Nephron progenitor cell (in vitro differentiated cells): ENCODE data around the gene TEX38.

Source experiments
- DNase-seq: peaks from one replicate; pipeline ENCODE4 v3.0.0; 2021
- H3K27ac Mint-ChIP-seq: 2 replicates; pipeline ENCODE4 v1.8.0; 2021; ENCODE audit warnings: mild to moderate bottlenecking, moderate library complexity, mixed read lengths
- H3K27me3 Mint-ChIP-seq: 2 replicates; pipeline ENCODE4 v1.8.0; 2021; ENCODE audit warnings: mild to moderate bottlenecking, low read depth, mixed read lengths; ENCODE audit not compliant: poor library complexity
- H3K36me3 Mint-ChIP-seq: 2 replicates; pipeline ENCODE4 v1.8.0; 2021; ENCODE audit warnings: low read depth, mixed read lengths
- H3K4me1 Mint-ChIP-seq: 2 replicates; pipeline ENCODE4 v1.8.0; 2021; ENCODE audit warnings: mixed read lengths
- H3K4me3 Mint-ChIP-seq: 2 replicates; pipeline ENCODE4 v1.8.0; 2021; ENCODE audit warnings: mild to moderate bottlenecking, moderate library complexity, mixed read lengths
- H3K9me3 Mint-ChIP-seq: 2 replicates; pipeline ENCODE4 v1.8.0; 2021; ENCODE audit warnings: mild to moderate bottlenecking, moderate library complexity, mixed read lengths
- TF ChIP-seq, protein P1 (sequence below): fragments of 200-600 bp; sonication (generic); IDR thresholded peaks from 2 replicates; pipeline ENCODE4 v1.5.0; 2021; ENCODE audit warnings: antibody characterized with exemption

TEX38 gene

DNA sequence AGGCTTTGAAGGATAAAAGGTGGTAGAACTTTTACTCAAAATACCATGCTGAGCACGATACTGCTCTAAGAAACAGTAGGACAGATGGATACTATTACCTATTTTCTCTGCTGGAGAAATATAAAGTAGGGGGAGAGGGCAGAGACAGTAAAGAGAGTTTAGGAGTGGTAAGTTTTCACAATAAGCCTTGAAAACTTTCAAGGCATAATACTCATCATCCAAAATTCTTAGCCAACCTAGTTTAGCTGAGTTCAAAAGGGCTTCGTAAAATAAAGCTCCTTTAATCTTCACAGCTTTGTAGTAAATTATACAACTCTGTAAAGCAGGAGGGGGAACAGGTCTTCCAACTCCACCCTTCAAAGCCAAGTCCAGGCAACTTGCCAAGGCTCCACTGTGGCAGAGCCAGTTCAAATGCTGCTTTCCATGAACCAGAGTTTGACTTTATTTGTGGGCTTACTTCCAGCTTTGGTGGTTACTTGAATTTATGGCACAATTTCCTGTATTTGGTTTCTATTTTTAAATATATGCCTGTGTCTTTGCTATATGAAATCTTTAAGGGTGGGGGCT is 15.5 kb downstream of the TEX38 start:
- H3K9me3 Mint-ChIP-seq = no peaks in the 10 kb centered on the region
- no peaks in the 10 kb centered on the region for H3K27me3 Mint-ChIP-seq
- no peak overlapping the region for H3K4me3 Mint-ChIP-seq
- no peak overlapping the region for H3K27ac Mint-ChIP-seq
- H3K4me1 Mint-ChIP-seq = peaks cover 7% of the 10 kb centered on the region
- TF ChIP-seq, protein P1, sequence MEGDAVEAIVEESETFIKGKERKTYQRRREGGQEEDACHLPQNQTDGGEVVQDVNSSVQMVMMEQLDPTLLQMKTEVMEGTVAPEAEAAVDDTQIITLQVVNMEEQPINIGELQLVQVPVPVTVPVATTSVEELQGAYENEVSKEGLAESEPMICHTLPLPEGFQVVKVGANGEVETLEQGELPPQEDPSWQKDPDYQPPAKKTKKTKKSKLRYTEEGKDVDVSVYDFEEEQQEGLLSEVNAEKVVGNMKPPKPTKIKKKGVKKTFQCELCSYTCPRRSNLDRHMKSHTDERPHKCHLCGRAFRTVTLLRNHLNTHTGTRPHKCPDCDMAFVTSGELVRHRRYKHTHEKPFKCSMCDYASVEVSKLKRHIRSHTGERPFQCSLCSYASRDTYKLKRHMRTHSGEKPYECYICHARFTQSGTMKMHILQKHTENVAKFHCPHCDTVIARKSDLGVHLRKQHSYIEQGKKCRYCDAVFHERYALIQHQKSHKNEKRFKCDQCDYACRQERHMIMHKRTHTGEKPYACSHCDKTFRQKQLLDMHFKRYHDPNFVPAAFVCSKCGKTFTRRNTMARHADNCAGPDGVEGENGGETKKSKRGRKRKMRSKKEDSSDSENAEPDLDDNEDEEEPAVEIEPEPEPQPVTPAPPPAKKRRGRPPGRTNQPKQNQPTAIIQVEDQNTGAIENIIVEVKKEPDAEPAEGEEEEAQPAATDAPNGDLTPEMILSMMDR = no peak
- no peak for DNase-seq
- peaks cover 61% of the 10 kb centered on the region for H3K36me3 Mint-ChIP-seq

DNA sequence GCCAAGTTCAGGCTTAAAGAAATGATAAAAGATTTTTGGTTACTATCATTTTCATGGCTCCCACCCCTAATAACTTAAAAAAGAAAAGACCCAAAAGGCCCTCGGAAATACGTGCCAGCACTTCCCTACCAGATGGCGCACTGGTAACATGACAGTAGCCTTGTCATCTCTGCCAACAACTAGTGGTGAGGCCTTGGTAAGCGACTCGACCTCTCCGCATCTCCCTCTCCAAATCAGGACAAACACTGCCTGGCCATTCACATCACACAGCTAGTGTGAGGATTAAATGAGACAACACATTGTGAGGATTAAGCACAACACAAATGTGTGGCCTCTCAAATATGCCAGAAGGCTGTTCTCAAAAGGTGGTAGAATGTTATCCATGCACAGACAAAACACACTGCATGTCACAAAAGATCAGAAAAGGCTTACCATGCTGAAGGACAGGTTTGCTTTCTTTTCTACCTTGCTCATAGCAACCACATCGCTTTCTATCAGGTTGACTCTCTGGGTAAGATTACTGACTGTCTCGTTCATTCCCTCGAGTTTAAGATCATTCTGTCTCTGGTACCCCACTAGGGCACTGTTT is 16.4 kb downstream of the TEX38 start:
- TF ChIP-seq, protein P1 = no peak
- H3K4me3 Mint-ChIP-seq = no peak overlapping the region
- peak overlapping the region; percentile 80 for H3K27ac Mint-ChIP-seq
- H3K9me3 Mint-ChIP-seq = no peaks in the 10 kb centered on the region
- DNase-seq = no peak
- no peaks in the 10 kb centered on the region for H3K27me3 Mint-ChIP-seq
- peaks cover 7% of the 10 kb centered on the region for H3K4me1 Mint-ChIP-seq
- peaks cover 59% of the 10 kb centered on the region for H3K36me3 Mint-ChIP-seq

DNA sequence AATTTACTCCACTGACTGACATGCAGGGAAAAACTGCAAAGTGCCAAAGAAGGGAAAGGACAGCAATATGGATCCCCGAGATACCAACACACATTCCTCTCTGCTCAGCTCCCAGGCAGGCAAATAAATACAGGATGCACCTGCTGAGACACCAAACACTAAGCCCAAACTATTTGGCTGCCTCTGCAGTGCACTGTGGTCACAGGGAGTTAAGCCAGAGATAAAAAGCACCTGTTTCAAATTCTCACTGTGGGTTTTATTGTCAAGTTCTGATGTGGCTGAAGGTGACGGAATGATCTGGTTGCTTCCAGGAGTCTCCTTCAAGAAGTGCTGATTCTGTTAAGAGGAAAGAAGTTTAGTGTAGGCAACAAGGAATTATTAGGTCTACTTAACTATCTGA is 17.7 kb downstream of the TEX38 start:
- Mint-ChIP-seq H3K9me3 (no peaks in the 10 kb centered on the region), H3K4me3 (no peak overlapping the region), H3K27me3 (no peaks in the 10 kb centered on the region), H3K36me3 (peaks cover 46% of the 10 kb centered on the region), H3K27ac (no peak overlapping the region), H3K4me1 (peaks cover 7% of the 10 kb centered on the region)
- TF ChIP-seq, protein P1 = no peak
- DNase-seq = no peak

DNA sequence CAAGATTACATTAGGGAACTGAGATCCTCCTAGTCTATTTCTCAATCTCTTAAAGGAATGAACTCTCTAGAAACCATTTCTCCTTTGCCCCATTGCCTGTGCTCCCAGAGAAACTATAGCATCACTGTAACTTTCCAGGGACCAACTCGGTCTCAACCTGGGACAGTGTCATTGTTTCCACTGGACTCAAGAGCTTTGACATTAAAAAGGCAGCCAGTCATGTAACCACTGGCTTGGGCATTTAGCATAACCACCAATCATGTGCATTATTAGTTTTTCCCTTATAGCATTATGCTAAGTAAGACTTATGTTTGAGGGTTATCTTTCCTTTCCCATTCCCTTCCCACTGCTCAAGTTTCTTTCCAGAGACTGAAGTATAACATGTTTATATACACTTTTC is 18.2 kb downstream of the TEX38 start:
- no peak for DNase-seq
- Mint-ChIP-seq H3K4me1 (peaks cover 7% of the 10 kb centered on the region), H3K4me3 (no peak overlapping the region), H3K36me3 (peaks cover 47% of the 10 kb centered on the region), H3K27me3 (no peaks in the 10 kb centered on the region), H3K9me3 (no peaks in the 10 kb centered on the region), H3K27ac (no peak overlapping the region)
- TF ChIP-seq, protein P1 = no peak

DNA sequence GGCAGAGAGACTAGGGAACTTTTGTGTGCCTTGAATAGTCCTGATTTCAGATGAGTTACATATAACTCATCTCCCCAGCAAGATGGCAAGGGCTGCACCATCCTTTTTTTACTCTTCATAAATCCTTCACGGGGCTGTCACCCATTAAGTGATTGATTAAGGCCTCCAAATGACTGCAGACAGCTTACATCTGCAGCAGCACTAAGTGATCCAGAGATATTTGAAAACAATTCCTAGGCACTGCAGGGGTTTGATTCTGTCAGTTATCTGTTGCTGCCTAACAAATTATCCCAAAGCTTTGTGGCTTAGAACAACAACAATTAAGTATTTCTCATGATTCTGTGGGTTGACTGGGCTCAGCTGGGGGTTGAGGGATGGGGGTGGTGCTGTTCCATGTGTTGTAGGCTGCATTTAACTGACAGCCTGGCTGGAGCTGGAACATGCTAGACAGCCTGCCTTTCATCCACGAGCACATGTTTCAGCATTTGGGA is 19.3 kb downstream of the TEX38 start:
- no peak overlapping the region for H3K27ac Mint-ChIP-seq
- no peak overlapping the region for H3K4me3 Mint-ChIP-seq
- no peaks in the 10 kb centered on the region for H3K9me3 Mint-ChIP-seq
- peaks cover 7% of the 10 kb centered on the region for H3K4me1 Mint-ChIP-seq
- H3K36me3 Mint-ChIP-seq = peaks cover 55% of the 10 kb centered on the region
- peaks cover 3% of the 10 kb centered on the region for H3K27me3 Mint-ChIP-seq
- TF ChIP-seq, protein P1 = no peak
- DNase-seq = no peak
